HepG2 (cell line): ENCODE measurements around the gene S100A16. TPM values are rescaled to one million over a fixed set of nuclear protein-coding genes. Genes with fewer than 3 reads are reported as not detected.

Source experiments
- ATAC-seq: fragments of 200-7000 bp; cut with Tn5 transposase; 3 replicates; pipeline ENCODE4 v1.9.1; 2020; ENCODE audit warnings: mild to moderate bottlenecking, moderate library complexity
- BruUV-seq: library from RNA; stranded (reverse); fragments of 400-500 nt; replicated peaks from 2 replicates; lab custom pipeline; 2021; lab: Mats Ljungman, UMichigan
- CTCF ChIA-PET: fragments of 300-600 bp; formaldehyde crosslinking; extraction: SDS; loops from one replicate; lab custom pipeline; 2021; ENCODE audit warnings: low total read pairs, inconsistent platforms, low intra/inter-chr PET ratio; lab: Yijun Ruan, JAX
- POLR2A ChIA-PET: fragments of 350-600 bp; sonication (Branson Sonifier 250); formaldehyde crosslinking; loops from one replicate; lab custom pipeline; 2020; ENCODE audit warnings: antibody characterized with exemption, inconsistent platforms; lab: Yijun Ruan, JAX
- DNase-seq: peaks from one replicate; pipeline ENCODE4 v3.0.0-alpha.2; 2015; ENCODE audit warnings: low spot score
- FAIRE-seq: peaks from 3 replicates; lab custom pipeline; 2011; peaks lifted over from hg19 to GRCh38; lab: Jason Lieb, UNC
- H2AFZ ChIP-seq: one replicate; pipeline ENCODE4 v1.6.1; 2011; ENCODE audit warnings: low read length, inconsistent platforms
- H3K27ac ChIP-seq: fragments of 300-600 bp; 3 replicates; pipeline ENCODE4 v1.8.0; 2011; ENCODE audit warnings: mixed run types, mild to moderate bottlenecking, mixed read lengths, low read length, inconsistent platforms; ENCODE audit not compliant: insufficient read depth; ENCODE audit errors: extremely low read length
- H3K27me3 ChIP-seq, 2 experiments: fragments of 200-600 bp in 1 of 2; 2 replicates in 1 of 2; 3 replicates in 1 of 2; pipeline versions ENCODE4 v1.6.0 to v1.8.0; 2011; ENCODE audit warnings: low read length in 2 of 2, mild to moderate bottlenecking in 2 of 2, moderate library complexity in 2 of 2, inconsistent platforms in 1 of 2; ENCODE audit not compliant: insufficient read depth in 2 of 2, control insufficient read depth in 1 of 2
- H3K36me3 ChIP-seq, 2 experiments: fragments of 200-600 bp in 1 of 2; replicated peaks in 1 of 2; 2 replicates in 1 of 2; 3 replicates in 1 of 2; pipeline versions ENCODE4 v1.5.1 to v1.8.0; 2011; ENCODE audit warnings: low read length in 2 of 2, inconsistent platforms in 1 of 2; ENCODE audit not compliant: insufficient read depth in 2 of 2, control insufficient read depth in 1 of 2
- H3K4me1 ChIP-seq: 2 replicates; pipeline ENCODE4 v1.5.1; 2012; ENCODE audit warnings: low read length, inconsistent platforms; ENCODE audit not compliant: insufficient read depth
- H3K4me2 ChIP-seq: 2 replicates; pipeline ENCODE4 v1.6.0; 2011; ENCODE audit warnings: low read depth, low read length, inconsistent platforms
- H3K4me3 ChIP-seq, 3 experiments: fragments of 200-600 bp in 1 of 3; sonication (generic), shearing (Covaris generic) in 1 of 3; replicated peaks in 1 of 3; 2 replicates each; pipeline ENCODE4 v1.5.1; 2011 to 2016; ENCODE audit warnings: low read length in 3 of 3, inconsistent platforms in 2 of 3, low read depth in 2 of 3, mild to moderate bottlenecking in 2 of 3, control low read depth in 1 of 3, mixed read lengths in 1 of 3; ENCODE audit not compliant: insufficient read depth in 1 of 3
- H3K79me2 ChIP-seq: one replicate; pipeline ENCODE4 v1.6.1; 2011; ENCODE audit warnings: low read length, inconsistent platforms; ENCODE audit not compliant: insufficient read depth
- H3K9ac ChIP-seq: 2 replicates; pipeline ENCODE4 v1.6.0; 2011; ENCODE audit warnings: mild to moderate bottlenecking, low read depth, low read length, inconsistent platforms; ENCODE audit not compliant: insufficient read depth
- H3K9me3 ChIP-seq: 2 replicates; pipeline ENCODE4 v1.5.1; 2012; ENCODE audit warnings: mild to moderate bottlenecking, low read length
- H4K20me1 ChIP-seq: 2 replicates; pipeline ENCODE4 v1.6.0; 2011; ENCODE audit warnings: inconsistent platforms, mild to moderate bottlenecking, low read length, moderate library complexity; ENCODE audit not compliant: insufficient read depth
- ATAD3A ChIP-seq: sonication (generic); formaldehyde crosslinking; IDR thresholded peaks from 2 replicates; pipeline ENCODE4 v1.4.0; 2020; ENCODE audit warnings: missing genetic modification reagents
- E2F1 ChIP-seq: sonication (generic); formaldehyde crosslinking; IDR thresholded peaks from 2 replicates; pipeline ENCODE4 v1.5.0; 2020; ENCODE audit warnings: missing genetic modification reagents
- FOXP4 ChIP-seq: sonication (generic); formaldehyde crosslinking; IDR thresholded peaks from 2 replicates; pipeline ENCODE4 v1.4.0; 2020; ENCODE audit warnings: missing genetic modification reagents
- GTF3A ChIP-seq: sonication (generic); formaldehyde crosslinking; conservative IDR thresholded peaks from 2 replicates; pipeline ENCODE4 v1.4.0; 2020; ENCODE audit warnings: mild to moderate bottlenecking, missing genetic modification reagents
- IRF9 ChIP-seq: sonication (generic); formaldehyde crosslinking; IDR thresholded peaks from 2 replicates; pipeline ENCODE4 v1.8.0; 2022; ENCODE audit warnings: missing genetic modification reagents, mild to moderate bottlenecking, borderline replicate concordance
- POLR2A ChIP-seq, 2 experiments: IDR thresholded peaks; 2 replicates each; pipeline ENCODE4 v1.6.1; 2011; ENCODE audit warnings: low read depth in 2 of 2, low read length in 2 of 2, mild to moderate bottlenecking in 1 of 2, moderate library complexity in 1 of 2; ENCODE audit not compliant: insufficient read depth in 1 of 2
- POLR2AphosphoS2 ChIP-seq: IDR thresholded peaks from 2 replicates; pipeline ENCODE4 v1.6.1; 2011; ENCODE audit warnings: low read depth, low read length, improper control_type of control experiment
- SETDB1 ChIP-seq: sonication (generic); formaldehyde crosslinking; IDR thresholded peaks from 2 replicates; pipeline ENCODE4 v1.5.1; 2020; ENCODE audit warnings: missing genetic modification reagents, mild to moderate bottlenecking, borderline replicate concordance
- ZNF3 ChIP-seq: IDR thresholded peaks from 2 replicates; pipeline ENCODE4 v1.7.0; 2017; ENCODE audit warnings: inconsistent platforms
- ZNF33A ChIP-seq: sonication (generic); formaldehyde crosslinking; IDR thresholded peaks from 2 replicates; pipeline ENCODE4 v1.5.1; 2020; ENCODE audit warnings: missing genetic modification reagents, mild to moderate bottlenecking, moderate library complexity, borderline replicate concordance
- WGBS: methylation state at CpG from one replicate; pipeline ENCODE4 v1.1.6; 2017; ENCODE audit warnings: low lambda C conversion rate; 5-methylcytosine and 5-hydroxymethylcytosine counted together
- in situ Hi-C: cut with HindIII; loops from 2 replicates; pipeline ENCODE4 v1.10.0; 2017; ENCODE audit warnings: low pct_unique_long_range_greater_than_20kb; ENCODE audit not compliant: extremely low pct_ligation_motif_present
- intact Hi-C: fragments of 100-400 bp; cut with micrococcal nuclease; formaldehyde crosslinking; loops from one replicate; pipeline ENCODE4 v1.10.0; 2022; ENCODE audit not compliant: unreplicated experiment
- polyA plus RNA-seq, 8 experiments: library from polyadenylated mRNA; depleted of rRNA in 3 of 8; stranded (reverse) in 7 of 8; unstranded in 1 of 8; fragments of >200 nt; fragmentation: Illumina TruSeq in 4 of 8; extraction: Trizol in 4 of 8; gene quantifications; 2 replicates each; pipeline versions ENCODE4 v1.2.1 to v1.2.3, GENCODE V29; 2011 to 2016; ENCODE audit warnings: low read depth in 4 of 8, missing spikeins in 1 of 8, mixed read lengths in 1 of 8; ENCODE audit not compliant: insufficient read depth in 1 of 8
- total RNA-seq, 5 experiments: library from RNA; depleted of rRNA; stranded (reverse); fragments of >200 nt; fragmentation: Illumina TruSeq; extraction: Trizol; gene quantifications; 2 replicates each; pipeline ENCODE4 v1.2.3, GENCODE V29; 2016; ENCODE audit warnings: low read depth in 1 of 5

The S100A16 gene
- total and polyA plus RNA-seq, 2 of the 13 experiments (the other 11 are each of a cell fraction or from before 2014, with no cell fraction given), result 46.0 to 195 TPM

- no TSS peak for BruUV-seq
- POLR2A ChIA-PET, result interaction anchor here (1.4 to 4.6 kb wide), 3 partner anchors 8 to 15 kb away, joined by 5 to 36 read pairs (median 18); partner anchors contain the start of genes CHTOP and SNAPIN
- no peak overlapping the region for H3K4me3 ChIP-seq
- in situ Hi-C loops, result no loop called here
- intact Hi-C loops, result no loop called here
- no peaks in the 10 kb centered on the region; the same call in 1 of the 2 replicates for H4K20me1 ChIP-seq
- H3K27ac ChIP-seq, result no peak overlapping the region
- H3K36me3 ChIP-seq, result peaks cover 5 to 19% of the 10 kb centered on the region in 2 experiments
- DNase-seq, result no peak
- peaks cover 17% of the 10 kb centered on the region for H3K4me1 ChIP-seq
- 0 out of 2 replicates have a peak, but pooled peaks have one; percentile 50 for TF ChIP-seq POLR2AphosphoS2
- TF ChIP-seq POLR2A (IDR thresholded peaks at IDR 0.05; ENCODE audit: insufficient read depth in 1 of 2, low read depth in 2 of 2, low read length in 2 of 2), result 0 out of 4 replicates have a peak, but pooled peaks of 1 of the 2 experiments have one; percentile 20
- TF ChIP-seq GTF3A (CRISPR knock-in tag), result no peak
- TF ChIP-seq, all 625 proteins: peak for 2
- no peaks in the 10 kb centered on the region for H3K27me3 ChIP-seq
- WGBS, result 18% methylated on average over 2 of the region's 3 CpGs
- no peak overlapping the region for H3K9ac ChIP-seq
- H2AFZ ChIP-seq, result no peak overlapping the region
- no peak overlapping the region for H3K4me2 ChIP-seq
- ATAC-seq, result peak; percentile 58
- FAIRE-seq, result no peak
- no peaks in the 10 kb centered on the region for H3K9me3 ChIP-seq
- CTCF ChIA-PET, result no interaction called here
- H3K79me2 ChIP-seq, result no peaks in the 10 kb centered on the region
These were observed 36.4 kb upstream of the S100A16 start for GRCh38 chr1:153649137-153649862.

GRCh38 chr1:153648000-153648643, 35.2 kb upstream of the S100A16 start:
- H4K20me1 ChIP-seq, result no peaks in the 10 kb centered on the region; the same call in 1 of the 2 replicates
- no peak overlapping the region for H3K4me2 ChIP-seq
- CTCF ChIA-PET, result no interaction called here
- H3K36me3 ChIP-seq, result peaks cover 8 to 30% of the 10 kb centered on the region in 2 experiments
- H3K9ac ChIP-seq, result no peak overlapping the region
- no TSS peak for BruUV-seq
- H3K27me3 ChIP-seq, result no peaks in the 10 kb centered on the region
- FAIRE-seq, result no peak
- in situ Hi-C loops, result no loop called here
- no peak for DNase-seq
- WGBS, result 84% methylated on average over 9 of the region's 10 CpGs
- H3K9me3 ChIP-seq, result no peaks in the 10 kb centered on the region
- peaks cover 19% of the 10 kb centered on the region for H3K4me1 ChIP-seq
- no peak overlapping the region for H3K27ac ChIP-seq
- no peak overlapping the region for H3K4me3 ChIP-seq
- no peak overlapping the region for H2AFZ ChIP-seq
- no peaks in the 10 kb centered on the region for H3K79me2 ChIP-seq
- POLR2A ChIA-PET, result interaction anchor here (1.3 to 4.6 kb wide), 8 partner anchors 10 to 140 kb away, joined by 3 to 36 read pairs (median 7); partner anchors contain the start of genes CHTOP, S100A1, S100A13 and SNAPIN
- intact Hi-C loops, result no loop called here
- no peak for ATAC-seq
- TF ChIP-seq POLR2A (IDR thresholded peaks at IDR 0.05; ENCODE audit: insufficient read depth in 1 of 2, low read depth in 2 of 2, low read length in 2 of 2) (peak in 1 of 2 experiments; percentile 44; a peak in 1 of 4 replicates), ATAD3A (CRISPR knock-in tag) (no peak), SETDB1 (CRISPR knock-in tag) (no peak), POLR2AphosphoS2 (peak; percentile 64; the same call in 1 of the 2 replicates), ZNF33A (CRISPR knock-in tag) (no peak), ZNF3 (CRISPR knock-in tag) (no peak), FOXP4 (CRISPR knock-in tag) (0 out of 2 replicates have a peak, but pooled peaks have one; percentile 5), E2F1 (no peak), IRF9 (CRISPR knock-in tag) (no peak)
